Measurements from ENCODE around the gene CCL22.

DNA sequence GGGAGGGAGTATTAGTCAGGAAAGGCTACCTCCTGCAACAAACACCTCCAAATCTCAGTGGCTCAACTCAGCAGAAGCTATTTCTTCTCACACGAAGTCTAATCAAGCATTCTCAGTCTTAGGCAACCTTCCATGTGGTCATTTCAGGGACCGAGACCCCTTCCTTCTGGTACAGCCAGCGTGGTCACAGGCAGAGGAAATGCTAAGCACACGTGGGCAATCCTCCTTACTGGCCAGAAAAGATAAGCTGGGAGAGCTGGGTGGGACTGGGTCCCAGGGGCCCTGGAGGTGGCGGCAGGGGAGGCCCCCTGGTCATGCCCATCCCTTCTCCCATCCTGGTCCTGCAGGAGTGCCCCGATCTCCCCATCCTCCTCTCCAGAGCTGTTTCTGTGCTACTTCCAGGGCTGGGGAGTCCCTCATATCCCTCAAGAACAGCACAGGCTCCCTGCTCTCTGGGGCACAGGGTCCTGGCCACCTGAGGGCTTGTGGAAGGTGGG lies 8.0 kb downstream of the CCL22 start:
- TF ChIP-seq, protein P1, sequence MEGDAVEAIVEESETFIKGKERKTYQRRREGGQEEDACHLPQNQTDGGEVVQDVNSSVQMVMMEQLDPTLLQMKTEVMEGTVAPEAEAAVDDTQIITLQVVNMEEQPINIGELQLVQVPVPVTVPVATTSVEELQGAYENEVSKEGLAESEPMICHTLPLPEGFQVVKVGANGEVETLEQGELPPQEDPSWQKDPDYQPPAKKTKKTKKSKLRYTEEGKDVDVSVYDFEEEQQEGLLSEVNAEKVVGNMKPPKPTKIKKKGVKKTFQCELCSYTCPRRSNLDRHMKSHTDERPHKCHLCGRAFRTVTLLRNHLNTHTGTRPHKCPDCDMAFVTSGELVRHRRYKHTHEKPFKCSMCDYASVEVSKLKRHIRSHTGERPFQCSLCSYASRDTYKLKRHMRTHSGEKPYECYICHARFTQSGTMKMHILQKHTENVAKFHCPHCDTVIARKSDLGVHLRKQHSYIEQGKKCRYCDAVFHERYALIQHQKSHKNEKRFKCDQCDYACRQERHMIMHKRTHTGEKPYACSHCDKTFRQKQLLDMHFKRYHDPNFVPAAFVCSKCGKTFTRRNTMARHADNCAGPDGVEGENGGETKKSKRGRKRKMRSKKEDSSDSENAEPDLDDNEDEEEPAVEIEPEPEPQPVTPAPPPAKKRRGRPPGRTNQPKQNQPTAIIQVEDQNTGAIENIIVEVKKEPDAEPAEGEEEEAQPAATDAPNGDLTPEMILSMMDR (conservative IDR thresholded peaks at IDR 0.05; ENCODE audit: low read depth, low read length) = no peak
- TF ChIP-seq EZH2 (IDR thresholded peaks at IDR 0.05; ENCODE audit: borderline replicate concordance, low read depth, low read length, poor library complexity, severe bottlenecking) = no peak
